Activated T-helper 17 cell treated with anti-CD3 and anti-CD28 coated beads, Interleukin-2, amount 50 U/mL, for 72 hours (primary cell): ENCODE measurements around the gene PEX19. TPM values are rescaled to one million over a fixed set of nuclear protein-coding genes. Genes with fewer than 3 reads are reported as not detected.

Experiments used
- ATAC-seq: fragments of 150-1000 bp; cut with Tn5 transposase; replicated peaks from 2 replicates; pipeline ENCODE4 v1.10.0; 2021; ENCODE audit warnings: mild to moderate bottlenecking, moderate library complexity
- H3K27ac Mint-ChIP-seq: one replicate; pipeline ENCODE4 v1.8.0; 2022; ENCODE audit warnings: mixed read lengths
- H3K27me3 Mint-ChIP-seq: one replicate; pipeline ENCODE4 v1.8.0; 2022; ENCODE audit warnings: mixed read lengths
- H3K36me3 Mint-ChIP-seq: one replicate; pipeline ENCODE4 v1.8.0; 2022; ENCODE audit warnings: low read depth, mild to moderate bottlenecking, mixed read lengths
- H3K4me1 Mint-ChIP-seq: one replicate; pipeline ENCODE4 v1.8.0; 2022; ENCODE audit warnings: mixed read lengths
- H3K4me3 Mint-ChIP-seq: one replicate; pipeline ENCODE4 v1.8.0; 2022; ENCODE audit warnings: mild to moderate bottlenecking, mixed read lengths
- H3K9me3 Mint-ChIP-seq: one replicate; pipeline ENCODE4 v1.8.0; 2022; ENCODE audit warnings: mixed read lengths
- total RNA-seq, 2 donors: library from RNA; stranded (reverse); gene quantifications; one replicate each; pipeline ENCODE4 v1.2.3, GENCODE V29; 2022

Gene PEX19
- total RNA-seq, 2 donors from 2014 or later: 48.3 to 61.4 TPM

DNA sequence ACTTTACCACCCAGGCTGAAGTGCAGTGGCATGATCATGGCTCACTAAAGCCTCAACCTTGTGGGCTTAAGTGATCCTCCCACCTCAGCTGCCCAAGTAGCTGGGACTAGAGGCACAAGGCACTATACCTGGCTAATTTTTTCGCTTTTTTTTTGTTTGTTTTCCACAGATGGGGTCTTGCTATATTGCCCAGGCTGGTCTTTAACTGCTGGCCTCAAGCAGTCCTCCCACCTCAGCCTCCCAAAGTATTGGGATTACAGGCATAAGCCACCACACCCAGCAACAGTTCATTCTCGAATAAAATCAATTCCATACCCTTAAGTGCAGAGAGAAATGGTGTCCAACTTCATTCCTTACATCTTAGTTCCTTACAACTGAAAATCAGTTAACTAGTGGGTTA lies 47.4 kb downstream of the PEX19 start:
- H3K27ac Mint-ChIP-seq: no peak overlapping the region

DNA sequence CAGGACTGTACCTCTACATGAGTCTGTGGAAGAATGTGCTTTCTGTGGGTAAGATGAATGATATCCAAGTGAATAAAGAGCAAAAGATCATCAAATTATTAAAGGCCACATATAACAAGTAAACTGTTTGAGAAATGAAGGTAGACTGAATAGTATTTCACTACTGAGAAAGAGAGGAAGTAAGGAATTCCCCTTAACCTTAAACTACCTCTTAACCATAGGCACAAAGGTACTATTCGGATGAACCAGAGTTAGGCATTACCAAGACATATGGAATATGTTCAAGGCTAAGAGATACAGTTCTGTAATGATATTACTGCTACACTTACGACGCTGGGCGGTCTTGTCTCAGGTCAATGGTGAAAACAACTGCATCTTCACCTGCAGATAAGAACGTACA lies 48.1 kb downstream of the PEX19 start:
- Mint-ChIP-seq H3K9me3 (no peaks in the 10 kb centered on the region), H3K27ac (peak overlapping the region; percentile 44), H3K4me3 (no peak overlapping the region), H3K36me3 (peaks cover 100% of the 10 kb centered on the region), H3K4me1 (peaks cover 12% of the 10 kb centered on the region), H3K27me3 (no peaks in the 10 kb centered on the region)
- ATAC-seq: no peak

More for the DNA sequence above, 47.4 kb downstream of the PEX19 start:
- H3K36me3 Mint-ChIP-seq: peaks cover 100% of the 10 kb centered on the region
- H3K4me3 Mint-ChIP-seq: no peak overlapping the region
- H3K27me3 Mint-ChIP-seq: no peaks in the 10 kb centered on the region
- H3K9me3 Mint-ChIP-seq: no peaks in the 10 kb centered on the region
- H3K4me1 Mint-ChIP-seq: peaks cover 12% of the 10 kb centered on the region
- ATAC-seq: no peak

DNA sequence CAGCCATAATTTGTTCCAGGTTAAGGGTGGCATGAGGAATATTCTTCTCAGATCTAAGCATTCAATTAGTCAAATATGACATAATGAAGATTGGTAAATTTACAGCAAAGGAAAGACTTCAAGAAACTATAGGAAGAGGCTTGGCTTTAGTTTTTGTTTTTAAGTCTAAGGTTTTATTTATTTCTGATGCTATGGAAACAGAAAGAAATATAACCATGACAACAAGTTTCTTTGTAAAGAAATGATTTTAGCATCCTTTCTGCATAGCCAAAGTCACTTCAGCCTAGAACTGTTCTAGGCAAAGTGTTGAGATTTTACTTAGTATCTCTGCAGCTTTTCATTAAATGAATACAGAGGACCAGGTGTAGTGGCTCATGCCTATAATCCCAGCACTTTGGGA lies 52.0 kb downstream of the PEX19 start:
- Mint-ChIP-seq H3K36me3 (peaks cover 100% of the 10 kb centered on the region), H3K27me3 (no peaks in the 10 kb centered on the region)
- ATAC-seq: no peak

DNA sequence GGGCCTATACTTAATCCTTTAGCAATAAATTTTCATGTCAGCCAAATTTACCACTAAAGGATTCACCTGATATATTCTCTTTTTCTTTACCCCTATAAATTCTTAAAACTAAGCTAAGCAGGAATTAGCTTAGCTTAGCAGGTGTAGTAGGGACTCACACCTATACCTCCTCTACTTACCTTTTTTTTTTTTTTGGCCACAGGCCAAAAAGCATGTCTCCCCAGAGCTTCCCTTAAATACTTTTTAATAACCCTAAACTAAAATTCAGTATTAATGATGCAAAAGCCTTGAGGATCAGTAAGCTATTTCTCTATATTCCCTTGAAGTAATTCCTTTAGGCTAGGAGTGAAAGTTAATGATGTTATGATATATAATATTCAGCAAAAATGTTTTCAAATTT lies 56.5 kb downstream of the PEX19 start:
- no peak overlapping the region for H3K4me3 Mint-ChIP-seq
- H3K27me3 Mint-ChIP-seq: no peaks in the 10 kb centered on the region
- no peak overlapping the region for H3K27ac Mint-ChIP-seq
- H3K4me1 Mint-ChIP-seq: no peaks in the 10 kb centered on the region
- ATAC-seq: no peak
- no peaks in the 10 kb centered on the region for H3K9me3 Mint-ChIP-seq
- H3K36me3 Mint-ChIP-seq: peaks cover 56% of the 10 kb centered on the region

More for the DNA sequence above, 52.0 kb downstream of the PEX19 start:
- no peak overlapping the region for H3K4me3 Mint-ChIP-seq
- peaks cover 9% of the 10 kb centered on the region for H3K4me1 Mint-ChIP-seq
- peak overlapping the region; percentile 16 for H3K27ac Mint-ChIP-seq
- no peaks in the 10 kb centered on the region for H3K9me3 Mint-ChIP-seq

DNA sequence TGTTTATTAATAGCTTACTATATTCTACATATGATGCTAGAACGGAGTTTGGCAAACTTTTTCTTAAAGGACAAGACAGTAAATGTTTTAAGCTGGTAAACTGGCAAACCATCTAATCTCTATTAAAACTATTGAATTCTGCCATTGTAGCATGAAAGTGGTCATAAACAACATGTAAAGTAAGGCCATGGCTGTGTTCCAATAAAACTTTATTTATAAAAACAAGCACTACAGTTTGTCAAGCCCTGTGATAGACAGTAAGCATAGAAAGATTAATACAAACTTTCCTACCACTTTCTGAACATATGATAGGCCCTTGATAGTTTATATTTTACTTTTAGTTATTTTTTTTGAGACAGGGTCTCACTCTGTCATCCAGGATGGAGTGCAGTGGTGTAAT lies 57.4 kb downstream of the PEX19 start:
- H3K27ac Mint-ChIP-seq: no peak overlapping the region
- no peaks in the 10 kb centered on the region for H3K4me1 Mint-ChIP-seq
- no peak for ATAC-seq
- no peaks in the 10 kb centered on the region for H3K27me3 Mint-ChIP-seq
- no peak overlapping the region for H3K4me3 Mint-ChIP-seq
- no peaks in the 10 kb centered on the region for H3K9me3 Mint-ChIP-seq
- peaks cover 47% of the 10 kb centered on the region for H3K36me3 Mint-ChIP-seq

DNA sequence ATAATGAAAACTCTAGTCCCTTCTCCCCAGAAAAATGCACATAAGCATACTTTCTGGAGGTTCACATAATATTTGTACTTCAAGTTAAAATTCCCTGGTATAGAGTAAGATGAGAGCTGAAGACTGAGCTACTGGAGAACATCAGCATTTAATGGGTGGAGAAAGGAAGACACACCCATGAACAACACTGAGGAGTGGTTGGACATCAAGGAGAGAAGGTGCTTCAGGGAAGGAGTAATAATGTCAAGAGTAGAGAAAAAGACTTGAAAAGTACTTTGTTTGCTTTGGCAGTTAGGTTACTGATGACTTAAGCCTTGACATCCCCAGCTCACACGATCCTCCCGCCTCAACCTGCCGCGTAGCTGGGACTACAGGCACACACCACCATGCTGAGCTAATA lies 57.9 kb downstream of the PEX19 start:
- Mint-ChIP-seq H3K36me3 (peaks cover 42% of the 10 kb centered on the region), H3K4me3 (no peak overlapping the region), H3K9me3 (no peaks in the 10 kb centered on the region), H3K27me3 (no peaks in the 10 kb centered on the region), H3K27ac (no peak overlapping the region), H3K4me1 (no peaks in the 10 kb centered on the region)
- ATAC-seq: no peak

Other genes starting within 250 kb of the PEX19 start
- gene KCNJ10, start 215.0 kb downstream of the PEX19 start, total RNA-seq: not detected
- under 1 TPM in 1 of 2 donors, not detected in 1; 0.13 TPM for gene KCNJ9, start 203.6 kb downstream of the PEX19 start, total RNA-seq
- 10 to 100 TPM; 23.8 to 30.8 TPM for gene IGSF8, start 186.5 kb downstream of the PEX19 start, total RNA-seq
- gene ATP1A2, start 169.4 kb downstream of the PEX19 start, total RNA-seq: not detected
- gene ATP1A4, start 133.5 kb downstream of the PEX19 start, total RNA-seq: under 1 TPM in 1 of 2 donors, not detected in 1; 0.48 TPM
- gene CASQ1, start 94.6 kb downstream of the PEX19 start, total RNA-seq: not detected
- gene PEA15, start 79.7 kb downstream of the PEX19 start, total RNA-seq: 10 to 100 TPM; 48.7 to 49.4 TPM
- gene DCAF8, start 22.6 kb downstream of the PEX19 start, total RNA-seq: 100 to 1,000 TPM; 126 to 175 TPM
- gene COPA, start 58.1 kb upstream of the PEX19 start, total RNA-seq: 100 to 1,000 TPM; 136 to 178 TPM
- 10 to 100 TPM; 58.7 to 67.4 TPM for gene NCSTN, start 58.2 kb upstream of the PEX19 start, total RNA-seq
- 1 to 10 TPM; 1.0 to 1.1 TPM for gene NHLH1, start 81.9 kb upstream of the PEX19 start, total RNA-seq
- not detected for gene VANGL2, start 115.4 kb upstream of the PEX19 start, total RNA-seq
- 10 to 100 TPM; 17.4 to 28.6 TPM for gene SLAMF6, start 238.1 kb upstream of the PEX19 start, total RNA-seq